ENCODE results near the gene HPSE2. TPM values are rescaled to one million over a fixed set of nuclear protein-coding genes. Genes with fewer than 3 reads are reported as not detected.

The HPSE2 gene
- total RNA-seq, 1 experiment from 2014 or later: not detected

DNA sequence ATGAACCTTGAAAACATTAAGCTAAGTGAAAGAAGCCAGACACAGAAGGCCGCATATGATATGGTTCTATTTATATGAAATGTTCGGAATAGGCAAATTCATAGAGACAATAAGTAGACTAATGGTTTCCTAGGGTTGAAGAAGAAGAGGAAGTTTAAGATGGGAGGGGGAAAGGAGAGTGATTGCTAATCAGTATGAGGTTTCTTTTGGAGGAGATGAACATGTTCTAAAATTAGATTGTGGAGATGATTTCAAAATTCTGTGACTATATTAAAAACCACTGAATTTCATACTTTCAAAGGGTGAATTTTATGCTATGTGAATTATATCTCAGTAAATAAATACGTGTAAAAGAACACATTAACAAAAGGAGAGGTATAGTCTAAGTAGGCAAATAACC lies 612.5 kb downstream of the HPSE2 start:
- TF ChIP-seq POLR2AphosphoS5 (IDR thresholded peaks at IDR 0.05; ENCODE audit: low read depth, low read length) (no peak), REST (IDR thresholded peaks at IDR 0.05; ENCODE audit: insufficient read depth in 1 of 2, low read depth in 2 of 2, low read length in 1 of 2) (no peak), SIN3A (IDR thresholded peaks at IDR 0.05; ENCODE audit: borderline replicate concordance, insufficient read depth, low read depth, low read length) (no peak), TCF7L2 (IDR thresholded peaks at IDR 0.05; ENCODE audit: low read depth, low read length) (no peak)
- TF ChIP-seq, protein P1, sequence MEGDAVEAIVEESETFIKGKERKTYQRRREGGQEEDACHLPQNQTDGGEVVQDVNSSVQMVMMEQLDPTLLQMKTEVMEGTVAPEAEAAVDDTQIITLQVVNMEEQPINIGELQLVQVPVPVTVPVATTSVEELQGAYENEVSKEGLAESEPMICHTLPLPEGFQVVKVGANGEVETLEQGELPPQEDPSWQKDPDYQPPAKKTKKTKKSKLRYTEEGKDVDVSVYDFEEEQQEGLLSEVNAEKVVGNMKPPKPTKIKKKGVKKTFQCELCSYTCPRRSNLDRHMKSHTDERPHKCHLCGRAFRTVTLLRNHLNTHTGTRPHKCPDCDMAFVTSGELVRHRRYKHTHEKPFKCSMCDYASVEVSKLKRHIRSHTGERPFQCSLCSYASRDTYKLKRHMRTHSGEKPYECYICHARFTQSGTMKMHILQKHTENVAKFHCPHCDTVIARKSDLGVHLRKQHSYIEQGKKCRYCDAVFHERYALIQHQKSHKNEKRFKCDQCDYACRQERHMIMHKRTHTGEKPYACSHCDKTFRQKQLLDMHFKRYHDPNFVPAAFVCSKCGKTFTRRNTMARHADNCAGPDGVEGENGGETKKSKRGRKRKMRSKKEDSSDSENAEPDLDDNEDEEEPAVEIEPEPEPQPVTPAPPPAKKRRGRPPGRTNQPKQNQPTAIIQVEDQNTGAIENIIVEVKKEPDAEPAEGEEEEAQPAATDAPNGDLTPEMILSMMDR (IDR thresholded peaks at IDR 0.05): no peak
- no peaks in the 10 kb centered on the region for H3K9me3 ChIP-seq (ENCODE audit: control insufficient read depth, insufficient read depth, low read depth, low read length)
- DNase-seq (ENCODE audit: low read depth, low spot score) (no peak), ATAC-seq (no peak)
- in situ Hi-C loops (cut with HindIII; ENCODE audit: low pct_unique_long_range_greater_than_20kb, low sequenced_read_pairs) (no loop called here), intact Hi-C loops (cut with micrococcal nuclease; ENCODE audit: unreplicated experiment) (no loop called here)
- no peaks in the 10 kb centered on the region for H3K36me3 ChIP-seq (ENCODE audit: control insufficient read depth, insufficient read depth, low read length)
- H3K4me3 ChIP-seq (ENCODE audit: low read depth in 2 of 2, low read length in 2 of 2): no peak overlapping the region
- no peaks in the 10 kb centered on the region for H3K27me3 ChIP-seq (ENCODE audit: control insufficient read depth, insufficient read depth, low read length)
- H3K4me1 ChIP-seq (ENCODE audit: control insufficient read depth, insufficient read depth, low read length): no peaks in the 10 kb centered on the region
- POLR2A ChIA-PET: interaction anchor here (0.6 kb wide), 1 partner anchor 764 kb away, joined by 3 read pairs; no protein-coding TSS in a partner anchor
- CTCF ChIA-PET: no interaction called here
- no peak overlapping the region for H3K27ac ChIP-seq (ENCODE audit: low read length)
- BruUV-seq (replicated peaks): no TSS peak

GRCh38 chr10:98621630-98622029 lies 614.0 kb downstream of the HPSE2 start:
- CTCF ChIA-PET: no interaction called here
- ATAC-seq (no peak), DNase-seq (ENCODE audit: low read depth, low spot score) (no peak)
- no peaks in the 10 kb centered on the region for H3K36me3 ChIP-seq (ENCODE audit: control insufficient read depth, insufficient read depth, low read length)
- POLR2A ChIA-PET: no interaction called here
- H3K27me3 ChIP-seq (ENCODE audit: control insufficient read depth, insufficient read depth, low read length): no peaks in the 10 kb centered on the region
- no peaks in the 10 kb centered on the region for H3K4me1 ChIP-seq (ENCODE audit: control insufficient read depth, insufficient read depth, low read length)
- no TSS peak for BruUV-seq (replicated peaks)
- intact Hi-C loops (cut with micrococcal nuclease; ENCODE audit: unreplicated experiment) (no loop called here), in situ Hi-C loops (cut with HindIII; ENCODE audit: low pct_unique_long_range_greater_than_20kb, low sequenced_read_pairs) (no loop called here)
- no peaks in the 10 kb centered on the region for H3K9me3 ChIP-seq (ENCODE audit: control insufficient read depth, insufficient read depth, low read depth, low read length)
- TF ChIP-seq TCF7L2 (IDR thresholded peaks at IDR 0.05; ENCODE audit: low read depth, low read length): no peak
- TF ChIP-seq POLR2AphosphoS5 (IDR thresholded peaks at IDR 0.05; ENCODE audit: low read depth, low read length): no peak
- TF ChIP-seq SIN3A (IDR thresholded peaks at IDR 0.05; ENCODE audit: borderline replicate concordance, insufficient read depth, low read depth, low read length): no peak
- TF ChIP-seq REST (IDR thresholded peaks at IDR 0.05; ENCODE audit: insufficient read depth in 1 of 2, low read depth in 2 of 2, low read length in 1 of 2): no peak
- TF ChIP-seq, protein P1 (IDR thresholded peaks at IDR 0.05): no peak; the same call in 1 of the 2 replicates
- no peak overlapping the region for H3K27ac ChIP-seq (ENCODE audit: low read length)
- H3K4me3 ChIP-seq (ENCODE audit: low read depth in 2 of 2, low read length in 2 of 2): no peak overlapping the region
